ENCODE results near the gene ATG10. TPM values are rescaled to one million over a fixed set of nuclear protein-coding genes. Genes with fewer than 3 reads are reported as not detected.
"Not testable (repeated sequence)": the region's sequence is repeated elsewhere in the genome, so short reads cannot be mapped to it uniquely, and the experiment has no call there.

ATG10 gene
- total RNA-seq (1 to 10 TPM; 7.7 to 9.0 TPM), total RNA-seq (6.0 to 9.5 reads per million in 2 donors)

- Mint-ChIP-seq H3K4me1 (peaks cover 18% of the 10 kb centered on the region), H3K27ac (peak within 1 kb of the TSS; percentile 98), H3K4me3 (peak within 1 kb of the TSS; percentile 99), H3K36me3 (ENCODE audit: low read depth) (peaks cover 2% of the 10 kb centered on the region), H3K27me3 (no peaks in the 10 kb centered on the region)
- peak; percentile 81 to 84 (median 83) for DNase-seq
- ATAC-seq: peak; percentile 93
- no peaks in the 10 kb centered on the region for H3K9me3 ChIP-seq (ENCODE audit: control insufficient read depth, low read length, poor library complexity, severe bottlenecking)
Measured at GRCh38 chr5:81971712-81972491, at the start of gene ATG10. Gene ATG10 (plus strand): TSS chr5:81972023. CDS start chr5:81987571, 15,548 bp downstream.

DNA sequence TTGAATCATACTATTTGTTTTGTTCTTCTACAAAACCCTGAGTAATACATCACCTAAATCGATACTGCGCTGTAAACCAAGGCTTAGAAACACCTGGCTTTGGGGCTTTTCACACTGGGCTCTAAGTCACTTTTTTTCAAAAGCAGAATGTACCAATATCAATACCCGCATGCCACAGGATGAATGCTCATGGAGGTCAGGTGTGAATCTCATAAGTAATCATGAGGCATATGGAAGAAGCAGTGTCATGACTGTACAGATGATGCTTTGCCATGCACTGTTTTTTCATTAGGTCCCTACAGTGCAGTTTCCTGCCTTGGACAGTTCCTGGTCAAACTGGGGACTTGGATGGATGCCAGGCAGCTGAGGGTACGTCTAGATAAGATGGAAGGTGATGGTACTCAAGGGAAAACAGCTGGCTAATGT is 49.0 kb upstream of the ATG10 start:
- H3K9me3 ChIP-seq (ENCODE audit: control insufficient read depth, low read length, poor library complexity, severe bottlenecking): peaks cover 3% of the 10 kb centered on the region
- H3K4me3 Mint-ChIP-seq: no peak overlapping the region
- peaks cover 15% of the 10 kb centered on the region for H3K27me3 Mint-ChIP-seq
- H3K4me1 Mint-ChIP-seq: no peaks in the 10 kb centered on the region
- H3K36me3 Mint-ChIP-seq (ENCODE audit: low read depth): peaks cover 3% of the 10 kb centered on the region
- ATAC-seq (no peak), DNase-seq (no peak)
- H3K27ac Mint-ChIP-seq: no peak overlapping the region

DNA sequence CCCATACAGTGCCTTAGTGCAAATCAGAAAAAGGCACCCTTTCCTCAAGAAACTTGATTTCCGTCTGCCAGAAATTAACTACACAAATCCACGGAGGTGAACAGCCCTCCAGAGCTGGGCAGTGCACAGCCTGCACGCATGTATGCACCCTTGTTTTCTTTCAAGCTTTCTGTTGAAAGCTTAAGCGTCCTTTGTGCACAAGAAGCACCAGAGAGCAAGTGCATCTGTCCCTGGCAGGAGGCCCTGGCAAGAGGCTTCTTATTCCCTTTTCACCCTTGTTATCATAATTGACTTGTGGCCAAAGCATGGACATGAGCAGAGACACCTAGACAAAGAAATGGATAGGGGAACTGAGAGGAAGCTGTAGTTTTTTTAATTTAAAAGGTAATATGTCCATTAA is 47.4 kb upstream of the ATG10 start:
- no peak overlapping the region for H3K4me3 Mint-ChIP-seq
- no peak for ATAC-seq
- no peak overlapping the region for H3K27ac Mint-ChIP-seq
- peaks cover 3% of the 10 kb centered on the region for H3K9me3 ChIP-seq (ENCODE audit: control insufficient read depth, low read length, poor library complexity, severe bottlenecking)
- peaks cover 3% of the 10 kb centered on the region for H3K36me3 Mint-ChIP-seq (ENCODE audit: low read depth)
- no peak for DNase-seq
- peaks cover 15% of the 10 kb centered on the region for H3K27me3 Mint-ChIP-seq
- H3K4me1 Mint-ChIP-seq: no peaks in the 10 kb centered on the region

GRCh38 chr5:81925009-81925408 is 46.8 kb upstream of the ATG10 start:
- Mint-ChIP-seq H3K27ac (no peak overlapping the region), H3K36me3 (ENCODE audit: low read depth) (peaks cover 3% of the 10 kb centered on the region), H3K4me3 (no peak overlapping the region), H3K4me1 (no peaks in the 10 kb centered on the region), H3K27me3 (peaks cover 15% of the 10 kb centered on the region)
- ATAC-seq: no peak
- peaks cover 3% of the 10 kb centered on the region for H3K9me3 ChIP-seq (ENCODE audit: control insufficient read depth, low read length, poor library complexity, severe bottlenecking)
- DNase-seq: no peak

DNA sequence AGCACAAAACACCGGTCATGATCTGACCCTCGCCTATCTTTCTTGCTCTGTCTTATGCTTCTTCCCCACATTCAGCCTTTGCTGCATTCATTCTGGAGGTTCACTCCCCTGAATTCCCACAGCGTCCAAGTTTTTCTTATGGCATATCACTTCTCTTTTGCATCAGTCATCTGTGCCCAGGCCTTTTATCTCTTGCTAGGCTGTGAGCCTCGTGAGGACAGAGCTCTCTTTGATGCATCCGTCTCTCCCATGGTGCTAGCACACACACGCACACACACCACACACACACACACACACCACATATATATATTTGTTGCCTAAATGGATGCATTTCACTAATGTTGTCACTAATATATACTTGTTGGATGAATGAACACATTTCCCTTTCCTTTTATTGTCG is 45.8 kb upstream of the ATG10 start:
- Mint-ChIP-seq H3K4me3 (no peak overlapping the region), H3K27ac (no peak overlapping the region), H3K4me1 (no peaks in the 10 kb centered on the region), H3K27me3 (peaks cover 15% of the 10 kb centered on the region), H3K36me3 (ENCODE audit: low read depth) (peaks cover 3% of the 10 kb centered on the region)
- no peak for ATAC-seq
- H3K9me3 ChIP-seq (ENCODE audit: control insufficient read depth, low read length, poor library complexity, severe bottlenecking): peaks cover 3% of the 10 kb centered on the region
- DNase-seq: no peak

- ATAC-seq: no peak
- no peak overlapping the region for H3K27ac Mint-ChIP-seq
- H3K27me3 Mint-ChIP-seq: no peaks in the 10 kb centered on the region
- no peaks in the 10 kb centered on the region for H3K36me3 Mint-ChIP-seq (ENCODE audit: low read depth)
- no peak for DNase-seq
- H3K4me3 Mint-ChIP-seq: no peak overlapping the region
- no peaks in the 10 kb centered on the region for H3K4me1 Mint-ChIP-seq
- no peaks in the 10 kb centered on the region for H3K9me3 ChIP-seq (ENCODE audit: control insufficient read depth, low read length, poor library complexity, severe bottlenecking)
Measured at GRCh38 chr5:81936066-81936465, 35.8 kb upstream of the ATG10 start.

DNA sequence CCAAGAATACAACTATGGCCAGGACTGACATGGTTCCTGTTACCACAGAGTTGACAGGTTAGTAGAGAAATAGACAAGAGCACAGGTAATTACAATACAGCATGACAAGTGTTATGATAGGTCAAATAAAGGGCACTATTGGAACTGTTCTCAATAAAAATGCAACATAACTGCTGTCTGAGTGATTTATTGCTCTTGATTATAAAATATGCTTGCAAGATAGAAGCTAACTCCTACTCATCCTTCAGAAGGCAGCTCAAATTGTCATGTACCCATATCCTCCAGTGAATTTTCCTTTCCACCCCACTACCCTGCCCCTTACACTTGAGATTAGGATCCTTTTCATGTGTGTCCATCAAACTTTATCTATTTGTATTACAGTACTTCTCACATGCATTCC is 35.1 kb upstream of the ATG10 start:
- no peak overlapping the region for H3K4me3 Mint-ChIP-seq
- no peaks in the 10 kb centered on the region for H3K36me3 Mint-ChIP-seq (ENCODE audit: low read depth)
- H3K27me3 Mint-ChIP-seq: no peaks in the 10 kb centered on the region

GRCh38 chr5:81942746-81943145 is 29.1 kb upstream of the ATG10 start:
- Mint-ChIP-seq H3K27me3 (no peaks in the 10 kb centered on the region), H3K27ac (no peak overlapping the region), H3K36me3 (ENCODE audit: low read depth) (no peaks in the 10 kb centered on the region), H3K4me1 (no peaks in the 10 kb centered on the region), H3K4me3 (no peak overlapping the region)
- H3K9me3 ChIP-seq (ENCODE audit: control insufficient read depth, low read length, poor library complexity, severe bottlenecking): peaks cover 2% of the 10 kb centered on the region
- ATAC-seq (no peak), DNase-seq (no peak)

More for the DNA sequence above, 35.1 kb upstream of the ATG10 start:
- no peaks in the 10 kb centered on the region for H3K4me1 Mint-ChIP-seq
- H3K9me3 ChIP-seq (ENCODE audit: control insufficient read depth, low read length, poor library complexity, severe bottlenecking): no peaks in the 10 kb centered on the region
- H3K27ac Mint-ChIP-seq: no peak overlapping the region
- ATAC-seq (no peak), DNase-seq (no peak)

- H3K4me3 Mint-ChIP-seq: no peak overlapping the region
- H3K27ac Mint-ChIP-seq: no peak overlapping the region
- no peaks in the 10 kb centered on the region for H3K36me3 Mint-ChIP-seq (ENCODE audit: low read depth)
- no peaks in the 10 kb centered on the region for H3K4me1 Mint-ChIP-seq
- ATAC-seq (no peak), DNase-seq (no peak)
- H3K27me3 Mint-ChIP-seq: no peaks in the 10 kb centered on the region
- H3K9me3 ChIP-seq (ENCODE audit: control insufficient read depth, low read length, poor library complexity, severe bottlenecking): no peaks in the 10 kb centered on the region
Measured at GRCh38 chr5:81948349-81948748, 23.5 kb upstream of the ATG10 start.

GRCh38 chr5:81949462-81949861 is 22.4 kb upstream of the ATG10 start:
- no peaks in the 10 kb centered on the region for H3K9me3 ChIP-seq (ENCODE audit: control insufficient read depth, low read length, poor library complexity, severe bottlenecking)
- Mint-ChIP-seq H3K4me3 (no peak overlapping the region), H3K4me1 (no peaks in the 10 kb centered on the region), H3K27me3 (no peaks in the 10 kb centered on the region), H3K36me3 (ENCODE audit: low read depth) (no peaks in the 10 kb centered on the region), H3K27ac (no peak overlapping the region)
- DNase-seq (no peak), ATAC-seq (no peak)

DNA sequence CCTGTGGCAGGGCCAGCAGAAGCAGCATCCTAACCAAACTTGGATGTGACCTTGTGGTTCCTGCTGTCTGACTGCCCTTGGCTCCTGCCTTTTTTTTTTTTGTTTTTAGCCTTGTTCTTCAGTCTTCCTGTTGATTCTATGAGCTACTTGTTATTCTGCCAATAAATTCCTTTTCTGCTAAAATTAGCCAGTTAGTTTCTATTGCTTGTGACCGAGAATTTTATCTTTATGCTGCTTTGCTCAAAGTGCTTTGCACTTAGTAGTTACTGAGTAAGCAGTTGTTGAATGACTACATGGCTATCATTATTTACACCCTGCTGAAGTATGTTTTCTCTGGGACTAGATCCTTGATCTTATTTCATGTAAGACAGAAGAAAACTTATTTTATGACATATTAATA is 20.8 kb upstream of the ATG10 start:
- Mint-ChIP-seq H3K27ac (no peak overlapping the region), H3K36me3 (ENCODE audit: low read depth) (peaks cover 4% of the 10 kb centered on the region), H3K27me3 (no peaks in the 10 kb centered on the region), H3K4me1 (no peaks in the 10 kb centered on the region), H3K4me3 (no peak overlapping the region)
- H3K9me3 ChIP-seq (ENCODE audit: control insufficient read depth, low read length, poor library complexity, severe bottlenecking): no peaks in the 10 kb centered on the region
- DNase-seq (no peak), ATAC-seq (no peak)

DNA sequence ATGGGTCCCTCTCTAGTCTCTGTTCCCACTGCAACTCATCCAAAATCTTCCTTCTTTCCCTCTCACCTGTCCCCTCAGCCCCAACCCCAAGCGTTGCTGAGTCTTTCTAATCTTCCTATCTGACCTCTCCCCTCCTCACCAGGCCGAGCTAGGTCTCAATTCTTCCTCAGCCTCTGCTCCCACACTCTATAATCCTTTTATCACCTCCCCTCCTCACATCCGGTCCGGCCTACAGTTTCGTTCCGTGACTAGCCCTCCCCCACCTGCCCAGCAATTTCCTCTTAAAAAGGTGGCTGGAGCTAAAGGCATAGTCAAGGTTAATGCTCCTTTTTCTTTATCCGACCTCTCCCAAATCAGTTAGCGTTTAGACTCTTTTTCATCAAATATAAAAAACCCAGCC is 17.0 kb upstream of the ATG10 start:
- not testable (repeated sequence) for H3K27ac Mint-ChIP-seq; H3K27me3 Mint-ChIP-seq; H3K9me3 ChIP-seq (ENCODE audit: control insufficient read depth, low read length, poor library complexity, severe bottlenecking); ATAC-seq; H3K4me3 Mint-ChIP-seq; DNase-seq; H3K36me3 Mint-ChIP-seq (ENCODE audit: low read depth); H3K4me1 Mint-ChIP-seq

- not testable (repeated sequence) for H3K27ac Mint-ChIP-seq; H3K9me3 ChIP-seq (ENCODE audit: control insufficient read depth, low read length, poor library complexity, severe bottlenecking); H3K4me3 Mint-ChIP-seq; DNase-seq; H3K27me3 Mint-ChIP-seq; H3K36me3 Mint-ChIP-seq (ENCODE audit: low read depth); ATAC-seq; H3K4me1 Mint-ChIP-seq
Measured at GRCh38 chr5:81958129-81958528, 13.7 kb upstream of the ATG10 start.

Data from T-helper 17 cell (primary cell).